ENCODE data around the gene DNAJC21.

DNA sequence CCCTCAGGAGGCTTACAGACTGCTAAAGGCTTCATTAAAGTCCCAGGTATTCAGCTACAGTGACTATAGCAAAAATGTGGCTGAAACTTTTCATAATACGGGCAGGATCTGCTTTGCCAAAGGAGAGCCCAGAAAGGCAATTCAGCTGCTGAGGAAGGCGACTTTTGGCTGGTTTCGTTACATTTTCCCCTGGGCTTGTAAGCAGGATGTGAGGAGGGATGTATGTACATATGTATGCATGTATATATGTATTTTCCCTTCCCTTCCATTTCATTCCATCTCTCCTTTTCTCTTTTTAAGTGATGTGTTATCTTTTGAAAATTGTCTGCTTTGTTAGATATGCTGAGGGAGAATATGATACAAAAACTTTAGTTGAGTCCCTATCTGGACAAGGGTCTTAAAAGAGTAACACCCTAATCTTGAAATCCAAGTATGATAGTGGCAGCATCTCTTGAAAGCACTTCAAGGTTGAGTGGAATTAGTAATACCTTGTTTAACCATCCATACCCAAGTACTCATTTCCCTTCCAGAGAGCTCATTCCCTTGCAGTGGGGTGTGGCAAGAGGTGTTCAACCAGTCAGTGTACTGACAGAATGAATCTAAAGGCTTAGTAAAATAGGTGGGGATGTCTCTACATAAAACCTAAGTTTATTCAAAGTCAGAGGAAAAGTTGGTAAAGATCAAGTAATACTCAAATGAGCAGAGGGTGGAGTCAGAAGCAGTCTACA is 42.8 kb upstream of the DNAJC21 start:
- TF ChIP-seq REST (IDR thresholded peaks at IDR 0.05; ENCODE audit: insufficient read depth in 1 of 2, low read depth in 2 of 2, low read length in 2 of 2) (no peak), POLR2AphosphoS5 (IDR thresholded peaks at IDR 0.05; ENCODE audit: low read depth, low read length) (no peak)
